Stimulated activated naive CD8-positive, alpha-beta T cell treated with anti-CD3 and anti-CD28 coated beads, Interleukin-15, amount 100 ng/mL, for 72 hours (primary cell): ENCODE data around the gene SIX2.

Source experiments
- ATAC-seq: fragments of 150-1000 bp; cut with Tn5 transposase; 2 replicates; pipeline ENCODE4 v1.10.0; 2021; ENCODE audit warnings: mild to moderate bottlenecking, moderate library complexity
- DNase-seq, 2 donors: peaks; one replicate each; pipeline ENCODE4 v3.0.0; 2021 to 2022
- H3K27ac Mint-ChIP-seq, 2 donors: one replicate each; pipeline ENCODE4 v1.8.0; 2022; ENCODE audit warnings: mild to moderate bottlenecking in 2 of 2, mixed read lengths in 2 of 2, moderate library complexity in 2 of 2
- H3K27me3 Mint-ChIP-seq: one replicate; pipeline ENCODE4 v1.8.0; 2022; ENCODE audit warnings: mixed read lengths
- H3K4me1 Mint-ChIP-seq: one replicate; pipeline ENCODE4 v1.8.0; 2022; ENCODE audit warnings: mild to moderate bottlenecking, mixed read lengths
- H3K4me3 Mint-ChIP-seq, 2 donors: one replicate each; pipeline ENCODE4 v1.8.0; 2022; ENCODE audit warnings: mild to moderate bottlenecking in 2 of 2, mixed read lengths in 2 of 2, moderate library complexity in 1 of 2
- H3K9me3 Mint-ChIP-seq, 2 donors: one replicate each; pipeline ENCODE4 v1.8.0; 2022; ENCODE audit warnings: mixed read lengths in 2 of 2

The SIX2 gene

DNA sequence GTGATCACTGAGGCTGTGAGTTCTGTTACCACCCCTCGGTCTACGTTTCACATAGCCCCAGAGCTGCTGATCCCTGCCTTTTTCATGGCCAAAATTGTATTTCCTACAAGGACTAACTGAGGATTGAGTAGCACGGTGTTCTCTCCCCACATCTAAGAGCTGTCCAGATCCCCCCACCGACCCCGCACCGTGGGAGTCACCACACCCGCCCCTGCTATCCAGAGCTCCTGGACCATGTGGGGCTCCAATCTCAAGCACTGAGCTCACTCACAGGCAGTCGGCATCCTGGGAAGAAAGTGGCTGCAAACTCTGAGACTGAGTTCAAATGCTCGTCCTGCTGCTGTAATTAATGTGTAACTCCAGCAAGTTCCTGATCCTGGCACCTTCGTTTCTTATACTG, 9.7 kb downstream of the SIX2 start:
- Mint-ChIP-seq H3K27ac (no peak overlapping the region), H3K4me1 (peaks cover 28% of the 10 kb centered on the region), H3K27me3 (peaks cover 90% of the 10 kb centered on the region), H3K4me3 (no peak overlapping the region), H3K9me3 (no peaks in the 10 kb centered on the region)
- no peak for ATAC-seq
- DNase-seq: no peak

- no peak overlapping the region for H3K4me3 Mint-ChIP-seq
These were observed 11.3 kb downstream of the SIX2 start for GRCh38 chr2:44997963-44998362.

DNA sequence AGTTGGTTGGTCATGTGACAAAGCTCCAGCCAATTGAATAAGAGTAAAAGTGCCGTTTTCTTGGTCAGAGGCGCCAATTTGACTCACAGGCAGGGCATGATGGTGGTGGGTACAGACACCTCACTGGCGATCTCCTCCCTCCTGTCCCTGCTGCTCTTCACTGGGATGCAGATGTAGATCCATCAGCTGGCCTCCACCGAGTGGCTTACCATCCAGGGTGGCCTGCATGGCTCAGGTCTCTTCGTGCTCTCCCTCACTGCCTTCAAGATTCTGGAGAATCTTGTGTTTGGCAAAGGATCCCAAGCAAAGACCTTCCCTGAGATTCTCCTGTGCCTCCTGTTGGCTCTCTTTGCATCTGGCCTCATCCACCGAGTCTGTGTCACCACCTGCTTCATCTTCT, 12.9 kb downstream of the SIX2 start:
- no peak for ATAC-seq
- peaks cover 83% of the 10 kb centered on the region for H3K27me3 Mint-ChIP-seq

More at GRCh38 chr2:44997963-44998362, 11.3 kb downstream of the SIX2 start:
- ATAC-seq (no peak), DNase-seq (no peak)
- H3K4me1 Mint-ChIP-seq: peaks cover 19% of the 10 kb centered on the region
- H3K27me3 Mint-ChIP-seq: peaks cover 90% of the 10 kb centered on the region
- no peaks in the 10 kb centered on the region for H3K9me3 Mint-ChIP-seq
- no peak overlapping the region for H3K27ac Mint-ChIP-seq

GRCh38 chr2:44994377-44994776, 14.9 kb downstream of the SIX2 start:
- peaks cover 9 to 15% of the 10 kb centered on the region in 2 donors for H3K9me3 Mint-ChIP-seq
- ATAC-seq: no peak
- no peak overlapping the region for H3K4me3 Mint-ChIP-seq
- DNase-seq: no peak
- H3K27ac Mint-ChIP-seq: no peak overlapping the region
- H3K4me1 Mint-ChIP-seq: no peaks in the 10 kb centered on the region
- H3K27me3 Mint-ChIP-seq: peaks cover 83% of the 10 kb centered on the region

More for the DNA sequence above, 12.9 kb downstream of the SIX2 start:
- DNase-seq: no peak
- H3K9me3 Mint-ChIP-seq: peaks cover 4 to 8% of the 10 kb centered on the region in 2 donors
- no peak overlapping the region for H3K27ac Mint-ChIP-seq
- peaks cover 9% of the 10 kb centered on the region for H3K4me1 Mint-ChIP-seq
- no peak overlapping the region for H3K4me3 Mint-ChIP-seq

- Mint-ChIP-seq H3K27me3 (peaks cover 72% of the 10 kb centered on the region), H3K9me3 (peaks cover 14 to 23% of the 10 kb centered on the region in 2 donors), H3K4me3 (no peak overlapping the region), H3K4me1 (no peaks in the 10 kb centered on the region), H3K27ac (no peak overlapping the region)
- ATAC-seq (no peak), DNase-seq (no peak)
These were observed 20.1 kb downstream of the SIX2 start for GRCh38 chr2:44989176-44989575.

DNA sequence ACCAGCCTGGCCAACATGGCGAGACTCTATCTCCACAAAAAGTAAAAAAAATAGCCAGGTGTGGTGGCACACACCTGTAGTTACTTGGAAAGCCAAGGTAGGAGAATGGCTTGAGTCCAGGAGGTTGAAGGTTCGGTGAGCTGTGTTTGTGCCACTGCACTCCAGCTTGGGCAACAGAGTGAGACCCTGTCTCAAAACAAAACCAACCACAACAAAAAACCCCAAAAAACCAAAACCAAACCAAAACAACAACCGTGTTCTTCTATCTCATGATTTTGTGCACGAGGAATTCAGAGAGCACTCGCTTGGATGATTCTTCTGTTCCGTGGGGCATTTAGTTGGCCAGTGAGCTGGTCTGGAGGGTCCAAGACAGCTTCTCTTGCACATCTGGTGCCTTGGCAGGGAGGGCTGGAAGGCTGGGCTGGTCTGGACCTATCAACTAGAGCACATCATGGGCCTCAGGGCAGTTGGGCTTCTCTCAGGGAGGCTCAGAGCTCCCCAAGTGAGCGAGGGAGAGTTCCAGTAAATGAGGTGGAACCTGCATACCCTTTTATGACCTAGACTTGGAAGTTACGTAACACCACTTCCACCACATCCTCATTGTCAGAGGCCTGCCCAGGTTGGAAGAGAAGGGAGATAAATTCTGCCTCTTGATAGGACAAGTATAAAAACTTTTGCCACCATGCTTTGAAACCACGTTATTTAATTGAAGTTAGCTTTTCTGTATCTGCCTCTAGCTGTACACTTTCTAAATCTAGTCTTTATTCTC, 25.2 kb downstream of the SIX2 start:
- no peak for ATAC-seq
- no peak overlapping the region for H3K4me3 Mint-ChIP-seq
- H3K27me3 Mint-ChIP-seq: peaks cover 35% of the 10 kb centered on the region
- H3K9me3 Mint-ChIP-seq: peaks cover 5 to 8% of the 10 kb centered on the region in 2 donors
- no peaks in the 10 kb centered on the region for H3K4me1 Mint-ChIP-seq
- DNase-seq: no peak
- H3K27ac Mint-ChIP-seq: no peak overlapping the region

GRCh38 chr2:44981714-44982108, 27.5 kb downstream of the SIX2 start:
- no peaks in the 10 kb centered on the region for H3K4me1 Mint-ChIP-seq
- peaks cover 39% of the 10 kb centered on the region for H3K27me3 Mint-ChIP-seq
- no peak overlapping the region for H3K4me3 Mint-ChIP-seq
- ATAC-seq (peak; percentile 49), DNase-seq (peak; percentile 42 to 60)
- no peaks in the 10 kb centered on the region for H3K9me3 Mint-ChIP-seq
- no peak overlapping the region for H3K27ac Mint-ChIP-seq

DNA sequence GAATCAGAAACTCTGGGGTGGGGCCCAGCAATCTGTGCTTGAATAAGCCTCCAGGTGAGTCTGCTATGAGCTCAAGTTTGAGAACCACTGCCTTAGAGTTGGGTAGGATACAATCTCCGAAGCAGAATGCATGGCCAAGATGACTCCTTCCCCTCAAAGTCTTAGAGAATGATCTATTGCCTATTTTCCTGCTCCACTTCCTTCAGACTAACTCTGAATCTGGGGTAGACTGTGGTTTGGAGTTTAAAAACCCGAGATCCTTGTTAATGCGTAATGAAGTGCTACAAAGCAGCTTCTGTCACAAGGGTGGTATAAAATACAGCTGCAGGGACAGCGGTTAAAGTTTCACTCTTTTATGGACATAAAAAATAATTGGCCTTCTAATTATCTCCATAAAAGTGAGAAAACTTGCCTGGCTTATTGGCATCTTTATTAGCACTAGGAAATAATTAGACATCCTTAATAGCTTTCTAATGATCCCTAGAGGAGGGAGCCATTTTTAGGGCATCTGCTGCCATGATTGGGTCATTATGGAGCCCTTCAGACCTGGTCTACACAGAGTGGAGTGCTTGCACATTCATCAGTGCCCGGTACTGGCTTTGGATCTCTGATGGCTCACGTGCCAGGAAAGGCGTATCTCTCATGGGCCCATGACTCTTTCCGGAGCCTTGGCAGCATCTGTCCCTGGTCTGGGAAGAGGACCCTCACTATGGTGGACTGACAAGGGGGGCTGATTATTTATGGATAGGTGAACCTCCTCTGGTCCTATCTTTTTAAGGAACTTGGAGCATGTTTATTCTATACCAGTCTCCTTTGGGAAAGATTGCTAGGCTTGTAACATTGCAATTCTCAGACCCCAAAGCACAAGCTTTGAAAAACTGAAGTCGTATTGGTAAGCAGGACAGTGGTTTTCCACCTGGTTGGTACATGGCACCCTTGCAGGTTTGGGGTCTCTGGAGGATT, 28.2 kb downstream of the SIX2 start:
- no peak for DNase-seq
- Mint-ChIP-seq H3K27ac (no peak overlapping the region), H3K9me3 (no peaks in the 10 kb centered on the region), H3K4me1 (no peaks in the 10 kb centered on the region), H3K4me3 (no peak overlapping the region), H3K27me3 (peaks cover 33% of the 10 kb centered on the region)
- ATAC-seq: no peak

- H3K27me3 Mint-ChIP-seq: peaks cover 32% of the 10 kb centered on the region
- H3K27ac Mint-ChIP-seq: no peak overlapping the region
- no peaks in the 10 kb centered on the region for H3K4me1 Mint-ChIP-seq
- no peaks in the 10 kb centered on the region for H3K9me3 Mint-ChIP-seq
- no peak for ATAC-seq
- H3K4me3 Mint-ChIP-seq: no peak overlapping the region
- DNase-seq: no peak
These were observed 29.7 kb downstream of the SIX2 start for GRCh38 chr2:44979581-44979980.

- Mint-ChIP-seq H3K9me3 (no peaks in the 10 kb centered on the region), H3K4me3 (no peak overlapping the region), H3K27ac (no peak overlapping the region), H3K4me1 (no peaks in the 10 kb centered on the region), H3K27me3 (peaks cover 33% of the 10 kb centered on the region)
- DNase-seq (no peak), ATAC-seq (no peak)
These were observed 33.4 kb downstream of the SIX2 start for GRCh38 chr2:44975571-44976450.

- H3K27ac Mint-ChIP-seq: no peak overlapping the region
- no peaks in the 10 kb centered on the region for H3K9me3 Mint-ChIP-seq
- H3K4me3 Mint-ChIP-seq: no peak overlapping the region
- ATAC-seq (no peak), DNase-seq (no peak)
- no peaks in the 10 kb centered on the region for H3K4me1 Mint-ChIP-seq
- H3K27me3 Mint-ChIP-seq: peaks cover 37% of the 10 kb centered on the region
These were observed 35.1 kb downstream of the SIX2 start for GRCh38 chr2:44974064-44974715.

GRCh38 chr2:44972771-44973535, 36.3 kb downstream of the SIX2 start:
- Mint-ChIP-seq H3K27me3 (peaks cover 28% of the 10 kb centered on the region), H3K4me3 (peak overlapping the region in 1 of 2 donors; percentile 17), H3K9me3 (no peaks in the 10 kb centered on the region), H3K4me1 (no peaks in the 10 kb centered on the region), H3K27ac (peak overlapping the region in 1 of 2 donors; percentile 36)
- ATAC-seq (no peak), DNase-seq (no peak)

GRCh38 chr2:44970846-44971450, 38.3 kb downstream of the SIX2 start:
- DNase-seq (no peak), ATAC-seq (no peak)
- Mint-ChIP-seq H3K27me3 (peaks cover 26% of the 10 kb centered on the region), H3K4me3 (no peak overlapping the region), H3K27ac (no peak overlapping the region), H3K4me1 (no peaks in the 10 kb centered on the region), H3K9me3 (no peaks in the 10 kb centered on the region)

DNA sequence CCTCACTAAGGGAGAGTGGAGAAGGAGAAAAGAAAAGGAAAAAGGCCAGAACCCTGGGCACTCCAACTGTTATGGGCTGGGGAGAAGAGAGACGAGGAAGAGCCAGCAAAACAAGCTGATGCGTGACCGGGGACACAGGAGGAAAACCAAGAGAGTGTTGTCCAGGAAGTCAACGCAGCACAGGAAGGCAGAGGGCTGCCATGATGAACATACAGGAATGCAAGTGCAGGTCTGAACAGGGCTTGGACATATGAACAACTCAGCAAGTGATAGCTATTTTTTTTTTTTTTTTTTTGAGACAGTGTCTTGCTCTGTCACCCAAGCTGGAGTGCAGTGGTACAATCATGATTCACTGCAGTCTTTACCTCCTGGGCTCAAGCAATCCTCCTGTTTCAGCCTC, 39.3 kb downstream of the SIX2 start:
- H3K4me3 Mint-ChIP-seq: no peak overlapping the region

More for the DNA sequence above, 39.3 kb downstream of the SIX2 start:
- ATAC-seq (no peak), DNase-seq (no peak)
- Mint-ChIP-seq H3K27me3 (peaks cover 27% of the 10 kb centered on the region), H3K9me3 (no peaks in the 10 kb centered on the region), H3K27ac (peak overlapping the region in 1 of 2 donors; percentile 12), H3K4me1 (no peaks in the 10 kb centered on the region)
